ENCODE results near the gene IGIP.

IGIP gene

DNA sequence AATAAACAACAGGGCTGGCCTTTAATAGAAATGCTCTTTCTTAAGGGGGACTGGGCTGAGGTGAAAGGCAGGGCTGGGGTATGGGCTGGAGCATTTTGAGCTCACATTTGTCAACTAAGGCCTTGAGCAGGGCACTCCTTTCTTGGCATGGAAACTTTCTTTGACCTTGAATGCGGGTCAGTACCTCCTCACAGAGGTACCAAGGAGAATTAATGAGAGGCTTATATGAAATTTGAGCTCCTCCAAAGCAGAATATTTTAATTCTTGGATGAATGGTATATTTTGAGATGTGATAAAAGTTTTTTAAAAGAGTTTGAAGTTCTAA, 52.3 kb downstream of the IGIP start:
- no peak for TF ChIP-seq CTCF (conservative IDR thresholded peaks at IDR 0.05)
- H3K27ac ChIP-seq = no peak overlapping the region

DNA sequence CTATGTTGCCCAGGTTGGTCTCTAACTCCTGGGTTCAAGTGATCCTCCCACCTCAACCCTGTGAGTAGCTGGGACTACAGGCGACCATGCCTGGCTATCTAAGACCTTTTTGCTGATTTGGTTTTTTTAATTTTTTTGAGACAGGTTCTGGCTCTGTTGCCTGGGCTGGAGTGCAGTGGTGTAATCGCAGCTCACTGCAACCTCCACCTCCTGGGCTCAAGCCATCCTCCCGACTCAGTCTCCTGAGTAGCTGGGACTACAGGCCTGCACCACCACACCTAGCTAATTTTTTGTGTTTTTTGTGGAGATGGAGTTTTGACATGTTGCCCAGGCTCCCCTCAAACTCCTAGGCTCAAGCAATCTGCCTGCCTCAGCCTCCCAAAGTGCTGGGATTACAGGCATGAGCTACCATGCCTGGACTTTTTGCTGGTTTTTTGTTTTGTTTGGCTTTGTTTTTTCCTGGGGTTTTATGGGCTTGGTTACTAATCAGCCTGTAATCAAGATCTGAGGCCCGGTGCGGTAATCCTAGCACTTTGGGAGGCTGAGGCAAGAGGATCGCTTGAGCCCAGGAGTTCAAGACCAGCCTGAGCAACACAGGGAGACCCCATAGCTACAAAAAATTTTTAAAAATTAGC, 52.9 kb downstream of the IGIP start:
- H3K27ac ChIP-seq = no peak overlapping the region
- TF ChIP-seq CTCF (conservative IDR thresholded peaks at IDR 0.05) = no peak
